ENCODE measurements around the gene KRTAP1-1.
"Not testable (repeated sequence)": the region's sequence is repeated elsewhere in the genome, so short reads cannot be mapped to it uniquely, and the experiment has no call there.

The KRTAP1-1 gene

GRCh38 chr17:41001795-41002194 lies 39.5 kb downstream of the KRTAP1-1 start:
- Histone ChIP-seq H3K36me3 (ENCODE audit: control insufficient read depth in 5 of 5, insufficient read depth in 5 of 5, low read length in 5 of 5) (no peaks in the 10 kb centered on the region), H3K27ac (ENCODE audit: low read depth, low read length) (no peak overlapping the region), H3K4me1 (ENCODE audit: control insufficient read depth in 5 of 5, insufficient read depth in 5 of 5, low read length in 5 of 5) (no peaks in the 10 kb centered on the region), H3K4me3 (ENCODE audit: low read depth in 1 of 5, low read length in 5 of 5) (no peak overlapping the region), H3K27me3 (ENCODE audit: control insufficient read depth in 5 of 5, insufficient read depth in 4 of 5, low read length in 5 of 5) (peaks cover 0 to 3% (median 0%) of the 10 kb centered on the region in 5 donors), H3K9ac (ENCODE audit: low read length in 5 of 5) (no peak overlapping the region), H3K9me3 (ENCODE audit: control insufficient read depth in 5 of 5, low read length in 5 of 5) (no peaks in the 10 kb centered on the region)

DNA sequence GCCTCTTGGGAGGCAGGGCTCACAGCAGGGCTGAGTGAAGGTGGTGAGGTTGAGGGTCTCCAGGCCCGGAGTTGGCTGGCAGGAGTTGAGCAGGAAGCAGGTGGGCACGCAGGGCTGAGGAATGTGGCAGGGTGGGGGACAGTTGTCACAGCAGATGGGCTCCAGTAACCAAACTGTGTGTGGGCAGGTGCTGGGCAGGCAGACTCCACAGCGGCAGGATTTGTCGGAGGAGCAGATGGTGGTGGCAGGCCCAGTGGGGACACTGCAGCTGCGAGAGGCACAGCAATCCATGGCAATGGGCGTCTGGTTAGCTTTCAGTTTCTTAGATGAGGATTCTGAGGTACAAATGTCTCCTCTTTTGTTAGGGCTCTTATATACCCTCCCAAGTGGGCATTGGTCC lies 41.7 kb downstream of the KRTAP1-1 start, which contains the start of gene KRTAP3-2:
Gene KRTAP3-2, minus strand, starts transcription at position 344 of the 400 bp plus-strand sequence. Its CDS starts 53 bp downstream, at position 291.
- H3K9me3 ChIP-seq (ENCODE audit: control insufficient read depth in 5 of 5, low read length in 5 of 5); H3K4me1 ChIP-seq (ENCODE audit: control insufficient read depth in 5 of 5, insufficient read depth in 5 of 5, low read length in 5 of 5); H3K27me3 ChIP-seq (ENCODE audit: control insufficient read depth in 5 of 5, insufficient read depth in 4 of 5, low read length in 5 of 5); H3K27ac ChIP-seq (ENCODE audit: low read depth, low read length); H3K9ac ChIP-seq (ENCODE audit: low read length in 5 of 5); H3K36me3 ChIP-seq (ENCODE audit: control insufficient read depth in 5 of 5, insufficient read depth in 5 of 5, low read length in 5 of 5); H3K4me3 ChIP-seq (ENCODE audit: low read depth in 1 of 5, low read length in 5 of 5): not testable (repeated sequence)

DNA sequence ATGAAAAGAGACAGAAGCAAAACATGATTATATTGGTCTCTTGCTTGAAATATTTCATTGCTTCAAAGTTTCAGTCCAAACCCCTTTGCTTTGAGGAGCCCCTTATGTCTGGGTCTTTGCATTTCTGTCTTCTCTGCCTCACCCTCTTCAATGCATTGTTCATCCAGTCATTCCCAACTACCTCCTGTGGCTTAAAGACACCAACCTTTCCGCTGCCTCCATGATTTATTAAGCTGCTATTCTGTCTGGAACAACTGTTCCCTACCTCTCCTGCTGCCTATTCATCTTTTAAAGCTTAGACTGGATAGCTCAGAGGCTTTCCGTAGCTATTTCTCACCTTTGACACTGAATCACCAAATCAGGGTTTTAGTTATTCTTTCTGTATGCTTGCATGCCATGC lies 43.9 kb downstream of the KRTAP1-1 start:
- Histone ChIP-seq H3K27me3 (ENCODE audit: control insufficient read depth in 5 of 5, insufficient read depth in 4 of 5, low read length in 5 of 5) (peaks cover 0 to 10% (median 3%) of the 10 kb centered on the region in 5 donors), H3K36me3 (ENCODE audit: control insufficient read depth in 5 of 5, insufficient read depth in 5 of 5, low read length in 5 of 5) (no peaks in the 10 kb centered on the region), H3K9ac (ENCODE audit: low read length in 5 of 5) (no peak overlapping the region), H3K4me3 (ENCODE audit: low read depth in 1 of 5, low read length in 5 of 5) (no peak overlapping the region), H3K27ac (ENCODE audit: low read depth, low read length) (no peak overlapping the region), H3K9me3 (ENCODE audit: control insufficient read depth in 5 of 5, low read length in 5 of 5) (no peaks in the 10 kb centered on the region), H3K4me1 (ENCODE audit: control insufficient read depth in 5 of 5, insufficient read depth in 5 of 5, low read length in 5 of 5) (no peaks in the 10 kb centered on the region)

- Histone ChIP-seq H3K27ac (ENCODE audit: low read depth, low read length) (no peak overlapping the region), H3K9ac (ENCODE audit: low read length in 5 of 5) (no peak overlapping the region), H3K4me3 (ENCODE audit: low read depth in 1 of 5, low read length in 5 of 5) (no peak overlapping the region), H3K27me3 (ENCODE audit: control insufficient read depth in 5 of 5, insufficient read depth in 4 of 5, low read length in 5 of 5) (peaks cover 0 to 10% (median 4%) of the 10 kb centered on the region in 5 donors), H3K36me3 (ENCODE audit: control insufficient read depth in 5 of 5, insufficient read depth in 5 of 5, low read length in 5 of 5) (no peaks in the 10 kb centered on the region), H3K9me3 (ENCODE audit: control insufficient read depth in 5 of 5, low read length in 5 of 5) (no peaks in the 10 kb centered on the region), H3K4me1 (ENCODE audit: control insufficient read depth in 5 of 5, insufficient read depth in 5 of 5, low read length in 5 of 5) (no peaks in the 10 kb centered on the region)
These were observed 44.4 kb downstream of the KRTAP1-1 start for GRCh38 chr17:40996829-40997228.

- Histone ChIP-seq H3K4me3 (ENCODE audit: low read depth in 1 of 5, low read length in 5 of 5) (no peak overlapping the region), H3K9me3 (ENCODE audit: control insufficient read depth in 5 of 5, low read length in 5 of 5) (peaks cover 0 to 4% (median 2%) of the 10 kb centered on the region in 5 donors), H3K27me3 (ENCODE audit: control insufficient read depth in 5 of 5, insufficient read depth in 4 of 5, low read length in 5 of 5) (peaks cover 0 to 10% (median 4%) of the 10 kb centered on the region in 5 donors), H3K4me1 (ENCODE audit: control insufficient read depth in 5 of 5, insufficient read depth in 5 of 5, low read length in 5 of 5) (no peaks in the 10 kb centered on the region), H3K36me3 (ENCODE audit: control insufficient read depth in 5 of 5, insufficient read depth in 5 of 5, low read length in 5 of 5) (no peaks in the 10 kb centered on the region), H3K9ac (ENCODE audit: low read length in 5 of 5) (no peak overlapping the region), H3K27ac (ENCODE audit: low read depth, low read length) (no peak overlapping the region)
These were observed 46.1 kb downstream of the KRTAP1-1 start for GRCh38 chr17:40995116-40995515.

DNA sequence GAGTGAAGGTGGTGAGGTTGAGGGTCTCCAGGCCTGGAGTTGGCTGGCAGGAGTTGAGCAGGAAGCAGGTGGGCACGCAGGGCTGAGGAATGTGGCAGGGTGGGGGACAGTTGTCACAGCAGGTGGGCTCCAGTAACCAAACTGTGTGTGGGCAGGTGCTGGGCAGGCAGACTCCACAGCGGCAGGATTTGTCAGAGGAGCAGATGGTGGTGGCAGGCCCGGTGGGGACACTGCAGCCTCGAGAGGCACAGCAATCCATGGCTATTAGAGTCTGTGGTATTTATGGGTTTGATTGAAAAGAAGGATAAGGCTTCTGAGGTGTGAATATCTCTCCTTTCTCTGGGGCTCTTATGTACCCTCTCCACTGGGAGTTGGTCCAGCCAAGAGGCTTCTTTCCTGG lies 47.4 kb downstream of the KRTAP1-1 start, which contains the start of gene KRTAP3-3:
Gene KRTAP3-3, minus strand, starts transcription at position 326 of the 400 bp plus-strand sequence. Its CDS starts 67 bp downstream, at position 259.
- Histone ChIP-seq H3K4me3 (ENCODE audit: low read depth in 1 of 5, low read length in 5 of 5) (no peak within 1 kb of the TSS), H3K9ac (ENCODE audit: low read length in 5 of 5) (no peak within 1 kb of the TSS), H3K27me3 (ENCODE audit: control insufficient read depth in 5 of 5, insufficient read depth in 4 of 5, low read length in 5 of 5) (peaks cover 0 to 10% (median 4%) of the 10 kb centered on the region in 5 donors)

DNA sequence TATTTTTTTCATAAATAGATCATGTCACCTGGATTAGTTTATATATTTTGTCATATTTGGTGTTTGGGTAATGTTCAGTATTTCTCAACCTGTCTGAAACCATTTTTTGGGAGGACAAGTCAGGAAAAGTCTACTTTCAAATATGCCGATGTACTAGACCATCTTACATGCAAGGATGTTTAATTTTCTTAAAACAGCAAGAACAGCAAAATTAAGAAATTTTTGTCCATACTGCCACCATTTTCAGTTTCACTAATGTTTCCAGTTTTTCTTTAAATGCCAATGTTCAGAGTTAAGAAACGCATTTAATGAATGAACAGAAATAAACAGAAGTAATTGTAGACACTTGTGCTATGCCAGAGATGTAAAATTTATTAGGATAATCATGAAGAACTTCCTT lies 48.2 kb downstream of the KRTAP1-1 start:
- Histone ChIP-seq H3K9me3 (ENCODE audit: control insufficient read depth in 5 of 5, low read length in 5 of 5) (peaks cover 0 to 4% (median 2%) of the 10 kb centered on the region in 5 donors), H3K36me3 (ENCODE audit: control insufficient read depth in 5 of 5, insufficient read depth in 5 of 5, low read length in 5 of 5) (no peaks in the 10 kb centered on the region), H3K9ac (ENCODE audit: low read length in 5 of 5) (no peak overlapping the region)

More for the DNA sequence above, 47.4 kb downstream of the KRTAP1-1 start, which contains the start of gene KRTAP3-3:
- Histone ChIP-seq H3K27ac (ENCODE audit: low read depth, low read length) (no peak within 1 kb of the TSS), H3K9me3 (ENCODE audit: control insufficient read depth in 5 of 5, low read length in 5 of 5) (peaks cover 0 to 4% (median 2%) of the 10 kb centered on the region in 5 donors), H3K36me3 (ENCODE audit: control insufficient read depth in 5 of 5, insufficient read depth in 5 of 5, low read length in 5 of 5) (no peaks in the 10 kb centered on the region), H3K4me1 (ENCODE audit: control insufficient read depth in 5 of 5, insufficient read depth in 5 of 5, low read length in 5 of 5) (no peaks in the 10 kb centered on the region)

DNA sequence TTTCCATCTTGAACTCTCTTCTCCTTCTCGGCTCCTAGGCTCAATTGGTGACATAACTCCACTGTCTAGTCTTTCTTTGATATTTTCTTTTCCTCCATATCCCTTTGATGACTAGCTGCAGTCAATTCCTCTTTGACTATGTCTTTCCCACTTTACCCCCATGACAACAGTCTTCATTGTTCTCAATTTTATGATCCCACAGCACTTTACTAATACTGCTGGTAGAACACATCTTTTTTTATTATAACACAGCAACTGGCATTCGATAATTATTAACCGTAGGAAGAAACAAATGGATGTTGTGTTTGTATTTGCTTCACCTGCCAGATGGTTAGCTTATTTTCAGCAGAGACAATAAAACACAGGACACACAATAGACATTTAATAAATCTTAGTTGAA lies 48.6 kb downstream of the KRTAP1-1 start:
- Histone ChIP-seq H3K36me3 (ENCODE audit: control insufficient read depth in 5 of 5, insufficient read depth in 5 of 5, low read length in 5 of 5) (no peaks in the 10 kb centered on the region), H3K27ac (ENCODE audit: low read depth, low read length) (no peak overlapping the region), H3K4me3 (ENCODE audit: low read depth in 1 of 5, low read length in 5 of 5) (no peak overlapping the region), H3K9ac (ENCODE audit: low read length in 5 of 5) (no peak overlapping the region), H3K9me3 (ENCODE audit: control insufficient read depth in 5 of 5, low read length in 5 of 5) (peaks cover 0 to 4% (median 2%) of the 10 kb centered on the region in 5 donors), H3K27me3 (ENCODE audit: control insufficient read depth in 5 of 5, insufficient read depth in 4 of 5, low read length in 5 of 5) (peaks cover 0 to 7% (median 4%) of the 10 kb centered on the region in 5 donors), H3K4me1 (ENCODE audit: control insufficient read depth in 5 of 5, insufficient read depth in 5 of 5, low read length in 5 of 5) (no peaks in the 10 kb centered on the region)

More for the DNA sequence above, 48.2 kb downstream of the KRTAP1-1 start:
- Histone ChIP-seq H3K27ac (ENCODE audit: low read depth, low read length) (no peak overlapping the region), H3K4me3 (ENCODE audit: low read depth in 1 of 5, low read length in 5 of 5) (no peak overlapping the region), H3K27me3 (ENCODE audit: control insufficient read depth in 5 of 5, insufficient read depth in 4 of 5, low read length in 5 of 5) (peaks cover 0 to 10% (median 4%) of the 10 kb centered on the region in 5 donors), H3K4me1 (ENCODE audit: control insufficient read depth in 5 of 5, insufficient read depth in 5 of 5, low read length in 5 of 5) (no peaks in the 10 kb centered on the region)

Measured in subcutaneous abdominal adipose tissue (tissue), 5 donors.